ENCODE results near the gene KCNC1.

DNA sequence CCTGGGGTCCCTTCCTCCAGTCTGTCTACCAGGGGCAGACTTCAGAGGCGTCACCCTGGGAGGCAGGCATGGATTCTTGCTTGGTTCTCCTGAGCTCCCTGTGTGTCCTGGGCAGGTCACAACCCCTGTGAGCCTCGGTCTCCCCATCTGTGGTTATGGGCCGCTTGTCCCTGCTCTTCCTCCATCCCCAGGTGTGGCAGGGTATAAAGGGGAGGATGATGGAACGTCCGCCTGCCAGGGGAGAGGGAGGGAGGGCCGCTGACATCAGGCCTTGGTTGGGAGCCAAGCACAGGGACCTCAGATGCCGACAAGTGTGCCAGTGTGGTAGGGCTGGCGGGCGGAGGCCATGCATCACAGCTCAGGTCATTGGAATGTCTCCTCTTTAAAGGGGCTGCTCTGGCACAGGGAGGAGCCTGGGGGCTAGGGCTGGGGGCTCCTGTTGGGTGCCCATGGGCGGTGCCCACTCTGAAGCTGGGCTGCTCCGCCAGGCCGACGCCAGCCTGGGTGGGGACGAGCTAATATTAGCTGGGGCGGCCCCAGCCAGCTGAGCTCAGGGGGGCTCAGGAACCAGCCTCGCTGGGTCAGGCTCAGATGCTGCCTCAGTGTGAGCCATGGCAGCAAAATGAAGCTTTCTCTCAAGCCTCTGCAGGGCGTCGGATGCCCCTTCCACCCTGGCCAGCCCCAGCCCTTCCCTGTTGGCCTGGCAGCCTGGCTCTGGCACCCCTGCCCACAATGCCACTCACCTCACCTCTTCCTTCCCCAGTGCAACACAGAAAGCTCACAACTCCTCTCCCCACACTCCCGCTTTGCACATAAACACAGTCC is 12.8 kb downstream of the KCNC1 start:
- TF ChIP-seq, protein P1, sequence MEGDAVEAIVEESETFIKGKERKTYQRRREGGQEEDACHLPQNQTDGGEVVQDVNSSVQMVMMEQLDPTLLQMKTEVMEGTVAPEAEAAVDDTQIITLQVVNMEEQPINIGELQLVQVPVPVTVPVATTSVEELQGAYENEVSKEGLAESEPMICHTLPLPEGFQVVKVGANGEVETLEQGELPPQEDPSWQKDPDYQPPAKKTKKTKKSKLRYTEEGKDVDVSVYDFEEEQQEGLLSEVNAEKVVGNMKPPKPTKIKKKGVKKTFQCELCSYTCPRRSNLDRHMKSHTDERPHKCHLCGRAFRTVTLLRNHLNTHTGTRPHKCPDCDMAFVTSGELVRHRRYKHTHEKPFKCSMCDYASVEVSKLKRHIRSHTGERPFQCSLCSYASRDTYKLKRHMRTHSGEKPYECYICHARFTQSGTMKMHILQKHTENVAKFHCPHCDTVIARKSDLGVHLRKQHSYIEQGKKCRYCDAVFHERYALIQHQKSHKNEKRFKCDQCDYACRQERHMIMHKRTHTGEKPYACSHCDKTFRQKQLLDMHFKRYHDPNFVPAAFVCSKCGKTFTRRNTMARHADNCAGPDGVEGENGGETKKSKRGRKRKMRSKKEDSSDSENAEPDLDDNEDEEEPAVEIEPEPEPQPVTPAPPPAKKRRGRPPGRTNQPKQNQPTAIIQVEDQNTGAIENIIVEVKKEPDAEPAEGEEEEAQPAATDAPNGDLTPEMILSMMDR (IDR thresholded peaks at IDR 0.05): no peak
- TF ChIP-seq POLR2A (IDR thresholded peaks at IDR 0.05) (no peak), EP300 (IDR thresholded peaks at IDR 0.05) (no peak)

All from tibial nerve (tissue), 4 donors.